ENCODE measurements around the gene UBE2QL1.

DNA sequence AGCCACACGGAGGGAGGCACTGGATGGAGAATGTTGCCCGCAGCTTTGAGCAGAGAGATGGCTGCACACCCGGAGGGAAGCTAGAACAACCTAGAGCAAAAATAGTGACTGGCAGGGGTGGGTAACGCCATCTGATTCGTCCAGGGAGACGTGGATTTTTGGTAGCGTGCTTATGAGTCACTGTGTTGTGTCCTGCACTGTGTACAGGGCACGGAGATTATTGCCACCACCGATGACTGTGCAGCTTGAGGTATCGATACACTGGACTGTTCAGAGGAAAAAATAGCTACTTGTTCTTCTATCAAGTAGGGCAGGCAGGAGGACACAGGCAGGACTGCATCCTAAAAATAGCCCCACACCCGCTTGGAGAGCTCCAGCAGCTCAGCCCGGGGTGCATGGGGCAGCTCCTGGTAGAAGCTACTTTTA lies 6.0 kb downstream of the UBE2QL1 start:
- TF ChIP-seq CTCF (IDR thresholded peaks at IDR 0.05) = no peak
- TF ChIP-seq POLR2A (IDR thresholded peaks at IDR 0.05) = no peak
